Raji (cell line): ENCODE results near the gene ADGRG6.

Experiments
- POLR2A ChIP-seq: IDR thresholded peaks from 2 replicates; pipeline ENCODE4 v1.6.1; 2011; ENCODE audit warnings: low read depth, low read length, control low read depth; ENCODE audit not compliant: insufficient read depth

Gene ADGRG6

GRCh38 chr6:142284419-142284818, 17.4 kb upstream of the ADGRG6 start:
- no peak for TF ChIP-seq POLR2A

- no peak for TF ChIP-seq POLR2A
Measured at GRCh38 chr6:142285235-142286087, 16.3 kb upstream of the ADGRG6 start.

- TF ChIP-seq POLR2A: no peak
Measured at GRCh38 chr6:142286088-142286409, 15.8 kb upstream of the ADGRG6 start.

GRCh38 chr6:142289687-142290086, 12.1 kb upstream of the ADGRG6 start:
- TF ChIP-seq POLR2A: no peak

- no peak for TF ChIP-seq POLR2A
Measured at GRCh38 chr6:142290851-142291250, 11.0 kb upstream of the ADGRG6 start.

- TF ChIP-seq POLR2A: no peak
Measured at GRCh38 chr6:142291512-142291911, 10.3 kb upstream of the ADGRG6 start.

GRCh38 chr6:142292166-142292924, 9.5 kb upstream of the ADGRG6 start:
- no peak for TF ChIP-seq POLR2A

GRCh38 chr6:142293121-142293520, 8.7 kb upstream of the ADGRG6 start:
- TF ChIP-seq POLR2A: no peak

- no peak for TF ChIP-seq POLR2A
Measured at GRCh38 chr6:142294679-142295078, 7.1 kb upstream of the ADGRG6 start.

- no peak for TF ChIP-seq POLR2A
Measured at GRCh38 chr6:142296975-142297604, 4.7 kb upstream of the ADGRG6 start.

- no peak for TF ChIP-seq POLR2A
Measured at GRCh38 chr6:142297605-142297995, 4.2 kb upstream of the ADGRG6 start.

GRCh38 chr6:142297996-142298753, 3.6 kb upstream of the ADGRG6 start:
- TF ChIP-seq POLR2A: no peak

GRCh38 chr6:142300302-142300701, 1.5 kb upstream of the ADGRG6 start:
- TF ChIP-seq POLR2A: no peak

- TF ChIP-seq POLR2A: no peak
Measured at GRCh38 chr6:142300758-142301650, 803 bp upstream of the ADGRG6 start.
